Loucy (cell line): ENCODE results near the gene SDCBP2.

Experiments used
- H2AFZ ChIP-seq: fragments of 200-600 bp; sonication (generic); 2 replicates; pipeline ENCODE4 v1.6.0; 2016; ENCODE audit warnings: antibody characterized with exemption, mild to moderate bottlenecking, low read length, moderate library complexity
- H3F3A ChIP-seq: fragments of 200-600 bp; 2 replicates; pipeline ENCODE4 v1.6.0; 2016; ENCODE audit warnings: antibody characterized with exemption, low read depth, mild to moderate bottlenecking
- H3K27me3 ChIP-seq: fragments of 200-600 bp; sonication (generic); 2 replicates; pipeline ENCODE4 v1.6.1; 2014; ENCODE audit warnings: low read length, mild to moderate bottlenecking; ENCODE audit not compliant: insufficient read depth, poor library complexity, severe bottlenecking
- H3K36me3 ChIP-seq: fragments of 200-600 bp; sonication (generic); 2 replicates; pipeline ENCODE4 v1.6.1; 2016; ENCODE audit warnings: low read length; ENCODE audit not compliant: insufficient read depth
- H3K4me1 ChIP-seq: fragments of 200-600 bp; sonication (generic); 2 replicates; pipeline ENCODE4 v1.5.1; 2014; ENCODE audit warnings: low read length, mild to moderate bottlenecking; ENCODE audit not compliant: insufficient read depth, poor library complexity, severe bottlenecking
- H3K4me2 ChIP-seq: fragments of 200-600 bp; sonication (generic); 2 replicates; pipeline ENCODE4 v1.6.0; 2014; ENCODE audit warnings: antibody characterized with exemption, low read length, low read depth, mild to moderate bottlenecking; ENCODE audit not compliant: poor library complexity, severe bottlenecking
- H3K4me3 ChIP-seq: fragments of 200-600 bp; sonication (generic); 2 replicates; pipeline ENCODE4 v1.5.1; 2014; ENCODE audit warnings: low read length, mild to moderate bottlenecking, mixed read lengths; ENCODE audit not compliant: poor library complexity, severe bottlenecking
- H3K79me2 ChIP-seq: fragments of 200-600 bp; sonication (generic); 2 replicates; pipeline ENCODE4 v1.6.1; 2014; ENCODE audit warnings: low read length; ENCODE audit not compliant: insufficient read depth
- H3K9ac ChIP-seq: fragments of 200-600 bp; sonication (generic); 2 replicates; pipeline ENCODE4 v1.6.0; 2014; ENCODE audit warnings: mild to moderate bottlenecking, low read depth, low read length, moderate library complexity; ENCODE audit not compliant: poor library complexity, severe bottlenecking
- H3K9me2 ChIP-seq: fragments of 200-600 bp; sonication (generic); replicated peaks from 2 replicates; pipeline ENCODE4 v1.6.1; 2016; ENCODE audit warnings: low read depth, low read length, mixed read lengths
- H3K9me3 ChIP-seq: fragments of 200-600 bp; sonication (generic); 2 replicates; pipeline ENCODE4 v1.6.1; 2014; ENCODE audit warnings: mild to moderate bottlenecking, antibody characterized with exemption, low read length, low read depth; ENCODE audit not compliant: insufficient read depth
- H4K20me1 ChIP-seq: fragments of 200-600 bp; sonication (generic); 2 replicates; pipeline ENCODE4 v1.6.0; 2014; ENCODE audit warnings: antibody characterized with exemption, low read length, mild to moderate bottlenecking; ENCODE audit not compliant: insufficient read depth, poor library complexity, severe bottlenecking
- CTCF ChIP-seq: fragments of 200-600 bp; sonication (generic); conservative IDR thresholded peaks from 2 replicates; pipeline ENCODE4 v1.5.1; 2014; ENCODE audit warnings: mild to moderate bottlenecking, antibody characterized with exemption, low read length
- EZH2phosphoT487 ChIP-seq: fragments of 200-600 bp; IDR thresholded peaks from 2 replicates; pipeline ENCODE4 v1.6.1; 2018; ENCODE audit warnings: antibody characterized with exemption, mild to moderate bottlenecking, moderate library complexity, borderline replicate concordance

SDCBP2 gene

GRCh38 chr20:1275919-1276318 is 53.0 kb downstream of the SDCBP2 start:
- Histone ChIP-seq H3K4me3 (no peak overlapping the region), H2AFZ (no peak overlapping the region), H3K9ac (no peak overlapping the region), H3K9me3 (no peaks in the 10 kb centered on the region), H3K27me3 (no peaks in the 10 kb centered on the region), H3K4me1 (no peaks in the 10 kb centered on the region), H3F3A (no peaks in the 10 kb centered on the region), H3K9me2 (no peaks in the 10 kb centered on the region), H3K79me2 (no peaks in the 10 kb centered on the region), H3K36me3 (no peaks in the 10 kb centered on the region), H3K4me2 (no peak overlapping the region), H4K20me1 (no peaks in the 10 kb centered on the region)
- no peak for TF ChIP-seq EZH2phosphoT487
- no peak for TF ChIP-seq CTCF

- TF ChIP-seq CTCF: no peak
- TF ChIP-seq EZH2phosphoT487: no peak
- Histone ChIP-seq H3K36me3 (no peaks in the 10 kb centered on the region), H3K27me3 (no peaks in the 10 kb centered on the region), H3K9ac (no peak overlapping the region), H3K4me1 (no peaks in the 10 kb centered on the region), H3K79me2 (no peaks in the 10 kb centered on the region), H3F3A (no peaks in the 10 kb centered on the region), H2AFZ (no peak overlapping the region), H4K20me1 (no peaks in the 10 kb centered on the region), H3K4me3 (no peak overlapping the region), H3K9me2 (no peaks in the 10 kb centered on the region), H3K9me3 (no peaks in the 10 kb centered on the region), H3K4me2 (no peak overlapping the region)
These were observed 54.2 kb downstream of the SDCBP2 start for GRCh38 chr20:1274485-1275311.

GRCh38 chr20:1273366-1273765 is 55.6 kb downstream of the SDCBP2 start:
- H3K9me2 ChIP-seq: no peaks in the 10 kb centered on the region

More at GRCh38 chr20:1273366-1273765, 55.6 kb downstream of the SDCBP2 start:
- Histone ChIP-seq H3K4me2 (no peak overlapping the region), H3K79me2 (no peaks in the 10 kb centered on the region), H3K4me1 (no peaks in the 10 kb centered on the region), H3K4me3 (no peak overlapping the region), H3K36me3 (no peaks in the 10 kb centered on the region), H3K27me3 (no peaks in the 10 kb centered on the region), H3F3A (no peaks in the 10 kb centered on the region), H2AFZ (no peak overlapping the region), H4K20me1 (no peaks in the 10 kb centered on the region), H3K9ac (no peak overlapping the region), H3K9me3 (no peaks in the 10 kb centered on the region)
- TF ChIP-seq CTCF (no peak), EZH2phosphoT487 (no peak)
